NB4 (cell line): ENCODE data around the gene KCTD16.

Experiments
- DNase-seq: peaks from one replicate; pipeline ENCODE4 v3.0.0; 2010; ENCODE audit warnings: low read depth
- H3K4me3 ChIP-seq: one replicate; pipeline ENCODE4 v1.5.1; 2011; ENCODE audit warnings: mild to moderate bottlenecking, low read depth, low read length, moderate library complexity
- CTCF ChIP-seq: IDR thresholded peaks from one replicate; pipeline ENCODE4 v1.5.1; 2012; ENCODE audit warnings: low read depth, low read length
- MAX ChIP-seq: IDR thresholded peaks from 2 replicates; pipeline ENCODE4 v1.6.1; 2011; ENCODE audit warnings: low read depth, low read length
- MYC ChIP-seq: IDR thresholded peaks from 2 replicates; pipeline ENCODE4 v1.6.1; 2011; ENCODE audit warnings: low read depth, low read length
- POLR2A ChIP-seq: IDR thresholded peaks from 2 replicates; pipeline ENCODE4 v1.6.1; 2011; ENCODE audit warnings: mild to moderate bottlenecking; ENCODE audit not compliant: insufficient read length; ENCODE audit errors: extremely low read depth

Gene KCTD16

GRCh38 chr5:144170276-144171024 is at the start of gene KCTD16, which contains the start of gene YIPF5:
TSS of gene KCTD16 (plus strand) at chr5:144170873.
TSS of gene YIPF5 (minus strand) at chr5:144170659. CDS start at chr5:144169955, 704 bp downstream.
- peak; percentile 96 for DNase-seq
- peak within 1 kb of the TSS; percentile 94 for H3K4me3 ChIP-seq
- TF ChIP-seq MYC (peak; percentile 65), MAX (peak; percentile 82), CTCF (no peak), POLR2A (peak; percentile 67)

GRCh38 chr5:144121577-144121976 is 49.1 kb upstream of the KCTD16 start:
- no peak overlapping the region for H3K4me3 ChIP-seq
- no peak for TF ChIP-seq CTCF
- TF ChIP-seq MYC = no peak
- no peak for TF ChIP-seq MAX
- TF ChIP-seq POLR2A = no peak
- no peak for DNase-seq

GRCh38 chr5:144122081-144122480 is 48.6 kb upstream of the KCTD16 start:
- TF ChIP-seq CTCF (no peak), MAX (no peak), MYC (no peak), POLR2A (no peak)
- DNase-seq = no peak

GRCh38 chr5:144122641-144123040 is 48.0 kb upstream of the KCTD16 start:
- TF ChIP-seq POLR2A = no peak
- TF ChIP-seq MYC = no peak
- no peak for TF ChIP-seq MAX
- TF ChIP-seq CTCF = no peak
- no peak for DNase-seq
- H3K4me3 ChIP-seq = no peak overlapping the region

More at GRCh38 chr5:144122081-144122480, 48.6 kb upstream of the KCTD16 start:
- no peak overlapping the region for H3K4me3 ChIP-seq

- DNase-seq = no peak
- no peak overlapping the region for H3K4me3 ChIP-seq
- TF ChIP-seq POLR2A (no peak), MYC (no peak), CTCF (no peak), MAX (no peak)
Measured at GRCh38 chr5:144125163-144125726, 45.4 kb upstream of the KCTD16 start.
